Mammary epithelial cell (primary cell): ENCODE results near the gene MTHFD1.

Experiments
- EZH2 ChIP-seq: IDR thresholded peaks from 2 replicates; pipeline ENCODE4 v1.6.1; 2012; ENCODE audit warnings: low read length, inconsistent platforms, borderline replicate concordance
- TF ChIP-seq, protein P1 (sequence below), 2 donors: IDR thresholded peaks in 1 of 2; conservative IDR thresholded peaks in 1 of 2; 2 replicates each; pipeline ENCODE4 v1.5.1; 2011 to 2012; ENCODE audit warnings: inconsistent platforms in 2 of 2, low read length in 2 of 2, mild to moderate bottlenecking in 2 of 2, control low read depth in 1 of 2, low read depth in 1 of 2; ENCODE audit not compliant: insufficient read depth in 1 of 2; ENCODE audit errors: extremely low read depth in 1 of 2

DNA sequence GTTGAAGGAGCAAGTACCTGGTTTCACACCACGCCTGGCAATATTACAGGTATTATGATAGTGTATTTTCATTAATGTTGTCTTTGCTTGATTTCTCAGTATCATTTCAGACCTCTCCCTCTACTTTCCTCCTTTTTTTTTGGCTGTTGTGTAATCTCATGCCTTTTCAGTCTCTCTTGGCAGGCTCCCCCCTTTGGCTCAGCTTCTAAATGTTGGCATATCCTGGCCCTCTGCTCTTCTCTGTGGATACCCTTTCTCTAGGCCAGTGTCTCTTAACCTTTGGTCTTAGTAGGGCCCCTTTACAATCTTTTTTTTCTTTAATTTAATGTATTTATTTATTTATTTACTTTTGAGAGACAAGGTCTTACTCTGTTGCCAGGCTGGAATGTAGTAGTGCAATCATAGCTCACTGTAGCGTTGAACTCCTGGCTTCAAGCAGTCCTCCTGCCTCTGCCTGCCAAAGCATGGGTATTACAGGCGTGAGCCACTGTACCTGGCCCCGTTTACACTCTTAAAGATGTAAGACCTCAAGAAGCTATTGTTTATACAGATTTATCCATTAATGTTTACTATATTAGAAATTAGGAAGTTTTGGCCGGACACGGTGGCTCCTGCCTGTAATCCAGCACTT is 12.8 kb downstream of the MTHFD1 start:
- TF ChIP-seq EZH2, result no peak
- TF ChIP-seq, protein P1, sequence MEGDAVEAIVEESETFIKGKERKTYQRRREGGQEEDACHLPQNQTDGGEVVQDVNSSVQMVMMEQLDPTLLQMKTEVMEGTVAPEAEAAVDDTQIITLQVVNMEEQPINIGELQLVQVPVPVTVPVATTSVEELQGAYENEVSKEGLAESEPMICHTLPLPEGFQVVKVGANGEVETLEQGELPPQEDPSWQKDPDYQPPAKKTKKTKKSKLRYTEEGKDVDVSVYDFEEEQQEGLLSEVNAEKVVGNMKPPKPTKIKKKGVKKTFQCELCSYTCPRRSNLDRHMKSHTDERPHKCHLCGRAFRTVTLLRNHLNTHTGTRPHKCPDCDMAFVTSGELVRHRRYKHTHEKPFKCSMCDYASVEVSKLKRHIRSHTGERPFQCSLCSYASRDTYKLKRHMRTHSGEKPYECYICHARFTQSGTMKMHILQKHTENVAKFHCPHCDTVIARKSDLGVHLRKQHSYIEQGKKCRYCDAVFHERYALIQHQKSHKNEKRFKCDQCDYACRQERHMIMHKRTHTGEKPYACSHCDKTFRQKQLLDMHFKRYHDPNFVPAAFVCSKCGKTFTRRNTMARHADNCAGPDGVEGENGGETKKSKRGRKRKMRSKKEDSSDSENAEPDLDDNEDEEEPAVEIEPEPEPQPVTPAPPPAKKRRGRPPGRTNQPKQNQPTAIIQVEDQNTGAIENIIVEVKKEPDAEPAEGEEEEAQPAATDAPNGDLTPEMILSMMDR (conservative IDR thresholded peaks at IDR 0.05 in 1 of 2, IDR thresholded peaks at IDR 0.05 in 1 of 2; ENCODE audit: extremely low read depth in 1 of 2, insufficient read depth in 1 of 2, low read depth in 1 of 2, low read length in 2 of 2), result no peak
